Right cardiac atrium (tissue), 5 donors: ENCODE data around the gene HAUS7. TPM values are rescaled to one million over a fixed set of nuclear protein-coding genes. Genes with fewer than 3 reads are reported as not detected.

Experiments
- ATAC-seq, 2 donors: fragments of 200-7000 bp; cut with Tn5 transposase; one replicate each; pipeline versions ENCODE4 v1.8.0 to v1.9.1; 2020; ENCODE audit warnings: moderate library complexity in 2 of 2, mild to moderate bottlenecking in 1 of 2
- DNase-seq, 3 donors: peaks; one replicate each; pipeline ENCODE4 v3.0.0-alpha.2; 2020
- H3K27ac ChIP-seq: one replicate; pipeline ENCODE4 v1.5.1; 2013; ENCODE audit warnings: mild to moderate bottlenecking, low read length, control low read depth, moderate library complexity
- H3K27me3 ChIP-seq: one replicate; pipeline ENCODE4 v1.6.1; 2013; ENCODE audit not compliant: control insufficient read depth, insufficient read depth
- H3K4me1 ChIP-seq: one replicate; pipeline ENCODE4 v1.6.1; 2013; ENCODE audit warnings: low read length; ENCODE audit not compliant: control insufficient read depth, insufficient read depth
- H3K4me3 ChIP-seq: one replicate; pipeline ENCODE4 v1.5.1; 2013; ENCODE audit warnings: low read length, control low read depth
- H3K9me3 ChIP-seq: one replicate; pipeline ENCODE4 v1.6.1; 2013; ENCODE audit warnings: low read length; ENCODE audit not compliant: control insufficient read depth
- WGBS: extraction: QIAGEN DNeasy Blood & Tissue Kit; methylation state at CpG from one replicate; pipeline ENCODE4 v1.1.7; 2013; 5-methylcytosine and 5-hydroxymethylcytosine counted together
- intact Hi-C, 4 donors: fragments of 100-400 bp; cut with DNase I; formaldehyde crosslinking; loops; one replicate each; pipeline versions ENCODE4 v1.11.0 to v1.14.0; 2022 to 2023
- polyA plus RNA-seq: library from polyadenylated mRNA; stranded (reverse); fragments of 200-250 nt; gene quantifications from one replicate; pipeline ENCODE4 v1.2.3, GENCODE V29; 2013
- total RNA-seq, 4 donors: library from RNA; stranded (reverse); fragmentation: NEBNext Ultra II Directional; extraction: Animal tissue kit (Norgen Biotek cat#: 25700); gene quantifications; one replicate each; pipeline ENCODE4 v1.2.1, GENCODE V29; 2021
- donor health status: healthy with polysubstance abuse.
- donor health status: DM: no; HTN: yes; CAD: no.
- donor health status: DM: no; HTN: no; CAD: no.
- donor health status: DM: no; HTN: yes; CAD: no; lungs with severe emphysema.
- donor health status: DM: yes; HTN: yes; CAD: no.

Gene HAUS7
- total and polyA plus RNA-seq, 5 donors, result 14.5 to 18.3 (median 17.3) TPM

- Histone ChIP-seq H3K27ac (no peak overlapping the region), H3K9me3 (no peaks in the 10 kb centered on the region), H3K4me3 (no peak overlapping the region), H3K4me1 (no peaks in the 10 kb centered on the region), H3K27me3 (no peaks in the 10 kb centered on the region)
- ATAC-seq, result no peak
- intact Hi-C loops, result no loop called here
- DNase-seq, result peak in 1 of 3 donors; percentile 10
- WGBS, result 76% methylated on average over 5 of the region's 5 CpGs
Observed at GRCh38 chrX:153464116-153464515, 6.3 kb downstream of the HAUS7 start.

- no peaks in the 10 kb centered on the region for H3K9me3 ChIP-seq
- no peaks in the 10 kb centered on the region for H3K4me1 ChIP-seq
- H3K27ac ChIP-seq, result no peak overlapping the region
- H3K4me3 ChIP-seq, result no peak overlapping the region
- ATAC-seq (no peak), DNase-seq (peak in 1 of 3 donors; percentile 33)
- 81% methylated on average over 12 of the region's 12 CpGs for WGBS
- H3K27me3 ChIP-seq, result no peaks in the 10 kb centered on the region
- intact Hi-C loops, result no loop called here
Observed at GRCh38 chrX:153463556-153463955, 6.8 kb downstream of the HAUS7 start.

DNA sequence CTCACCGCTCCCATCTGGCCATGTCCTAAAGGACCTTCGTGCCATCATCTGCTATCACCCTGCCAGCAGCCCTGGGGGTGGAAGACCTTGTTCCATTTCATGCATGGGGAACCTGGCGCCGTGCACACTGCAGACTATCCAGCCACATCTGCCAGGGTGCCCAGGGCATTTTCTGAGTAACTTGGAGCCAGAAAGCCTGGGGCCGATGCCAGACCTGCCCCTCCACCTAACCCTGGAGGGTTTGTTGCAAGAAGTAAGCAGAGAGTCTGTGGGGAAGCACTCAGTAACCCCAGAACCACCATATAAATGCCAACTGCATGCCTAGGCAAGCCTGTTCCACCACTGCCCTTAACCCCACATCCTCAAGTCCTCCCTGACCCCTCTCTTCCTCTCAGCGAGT, 7.3 kb downstream of the HAUS7 start:
- no peak overlapping the region for H3K4me3 ChIP-seq
- no peaks in the 10 kb centered on the region for H3K4me1 ChIP-seq
- no peaks in the 10 kb centered on the region for H3K27me3 ChIP-seq
- ATAC-seq, result no peak
- no peaks in the 10 kb centered on the region for H3K9me3 ChIP-seq
- no peak overlapping the region for H3K27ac ChIP-seq
- WGBS, result 89% methylated on average over 6 of the region's 6 CpGs
- intact Hi-C loops, result no loop called here
- peak in 1 of 3 donors; percentile 21 for DNase-seq

GRCh38 chrX:153462291-153462690, 8.1 kb downstream of the HAUS7 start:
- Histone ChIP-seq H3K27me3 (no peaks in the 10 kb centered on the region), H3K4me1 (no peaks in the 10 kb centered on the region), H3K27ac (no peak overlapping the region), H3K4me3 (no peak overlapping the region), H3K9me3 (no peaks in the 10 kb centered on the region)
- intact Hi-C loops, result no loop called here
- 91% methylated on average over 10 of the region's 10 CpGs for WGBS
- ATAC-seq, result no peak
- no peak for DNase-seq

DNA sequence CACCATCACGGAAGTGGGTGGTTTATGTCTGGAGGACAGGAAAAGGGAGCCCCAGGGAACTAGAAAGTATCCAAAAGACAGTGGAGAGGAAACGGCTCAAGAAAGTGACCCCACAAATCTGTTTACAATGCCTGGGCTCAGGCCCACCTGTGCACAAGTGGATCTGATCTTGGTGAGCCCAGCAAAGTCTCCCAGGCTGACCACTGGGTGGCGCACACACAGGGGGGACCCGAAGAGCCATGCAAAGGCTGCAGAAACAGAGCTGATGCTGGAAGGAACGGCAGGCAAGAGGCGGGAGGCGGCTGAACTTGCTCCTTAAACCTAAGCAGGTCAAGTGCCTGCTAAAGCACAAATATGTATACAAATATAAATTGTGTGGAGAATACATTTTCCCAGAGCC, 9.6 kb downstream of the HAUS7 start:
- 43% methylated on average over 7 of the region's 7 CpGs for WGBS
- ATAC-seq, result peak; percentile 34 to 45
- Histone ChIP-seq H3K27ac (no peak overlapping the region), H3K9me3 (no peaks in the 10 kb centered on the region), H3K27me3 (no peaks in the 10 kb centered on the region), H3K4me1 (no peaks in the 10 kb centered on the region), H3K4me3 (no peak overlapping the region)
- intact Hi-C loops, result no loop called here
- peak; percentile 44 to 75 (median 74) for DNase-seq

DNA sequence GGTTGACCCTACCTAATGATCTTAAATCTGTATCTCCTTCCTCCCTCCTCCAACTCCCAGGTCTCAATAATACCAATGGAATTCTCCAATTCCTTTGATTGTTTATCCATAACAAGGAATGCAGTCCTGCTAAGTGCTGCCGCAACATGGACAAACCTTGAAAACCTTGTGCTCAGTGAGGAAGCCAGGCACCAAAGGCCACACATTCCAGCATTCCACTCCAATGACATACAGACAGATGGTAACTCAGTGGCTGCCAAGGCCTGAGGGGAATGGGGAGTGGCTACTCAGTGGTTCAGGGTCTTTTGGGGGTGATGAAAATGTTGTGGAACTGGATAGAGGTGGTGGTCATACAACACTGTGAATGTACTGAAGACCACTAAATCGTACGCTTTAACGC, 10.4 kb downstream of the HAUS7 start:
- 84% methylated on average over 4 of the region's 4 CpGs for WGBS
- no peaks in the 10 kb centered on the region for H3K4me1 ChIP-seq
- no peaks in the 10 kb centered on the region for H3K27me3 ChIP-seq
- H3K4me3 ChIP-seq, result no peak overlapping the region
- DNase-seq (no peak), ATAC-seq (no peak)
- no peak overlapping the region for H3K27ac ChIP-seq
- intact Hi-C loops, result no loop called here
- no peaks in the 10 kb centered on the region for H3K9me3 ChIP-seq

- DNase-seq (no peak), ATAC-seq (no peak)
Observed at GRCh38 chrX:153458476-153458875, 11.9 kb downstream of the HAUS7 start.

DNA sequence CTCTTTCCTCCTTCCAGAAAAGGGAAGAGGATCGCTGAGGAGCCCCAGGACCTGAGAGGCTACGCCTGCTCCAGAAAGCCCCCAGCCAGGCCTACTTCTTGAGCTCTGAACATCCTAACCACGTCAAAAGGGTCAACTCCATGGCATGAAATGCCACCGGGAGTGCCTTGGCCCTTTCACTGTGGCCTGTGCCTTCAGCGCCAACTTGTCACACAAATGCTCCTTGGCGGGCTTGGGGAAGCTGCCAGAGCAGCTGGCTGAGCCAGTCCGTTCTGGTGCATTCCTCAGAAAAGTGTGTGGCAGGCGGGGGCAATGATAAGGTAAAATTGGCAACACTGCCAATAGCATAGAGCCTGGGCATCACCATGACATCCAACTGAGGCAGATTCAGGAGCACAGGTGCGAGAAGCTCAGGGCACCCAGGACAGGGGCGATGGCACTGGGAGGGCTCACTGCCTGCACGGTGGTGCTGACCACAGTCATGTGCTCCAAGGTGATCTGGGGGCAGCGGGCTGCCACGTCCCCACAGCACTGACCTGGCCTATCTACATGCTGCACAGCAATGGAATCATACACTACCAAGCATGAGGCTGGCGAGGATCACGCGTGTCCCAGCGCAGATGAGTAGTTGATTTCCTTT, 12.4 kb downstream of the HAUS7 start:
- no peaks in the 10 kb centered on the region for H3K4me1 ChIP-seq
- ATAC-seq (no peak), DNase-seq (no peak)
- intact Hi-C loops, result no loop called here
- no peaks in the 10 kb centered on the region for H3K9me3 ChIP-seq
- no peak overlapping the region for H3K27ac ChIP-seq
- WGBS, result 92% methylated on average over 17 of the region's 17 CpGs
- H3K27me3 ChIP-seq, result no peaks in the 10 kb centered on the region
- no peak overlapping the region for H3K4me3 ChIP-seq

More at GRCh38 chrX:153458476-153458875, 11.9 kb downstream of the HAUS7 start:
- intact Hi-C loops, result no loop called here
- Histone ChIP-seq H3K4me3 (no peak overlapping the region), H3K27me3 (no peaks in the 10 kb centered on the region), H3K9me3 (no peaks in the 10 kb centered on the region), H3K27ac (no peak overlapping the region), H3K4me1 (no peaks in the 10 kb centered on the region)
- WGBS, result 78% methylated on average over 4 of the region's 4 CpGs

GRCh38 chrX:153457136-153457825, 13.1 kb downstream of the HAUS7 start:
- Histone ChIP-seq H3K9me3 (no peaks in the 10 kb centered on the region), H3K4me1 (no peaks in the 10 kb centered on the region), H3K27ac (no peak overlapping the region), H3K27me3 (no peaks in the 10 kb centered on the region), H3K4me3 (no peak overlapping the region)
- ATAC-seq (no peak), DNase-seq (peak in 2 of 3 donors; percentile 8 to 37)
- 92% methylated on average over 18 of the region's 18 CpGs for WGBS
- intact Hi-C loops, result no loop called here

- WGBS, result 92% methylated on average over 9 of the region's 9 CpGs
- H3K27me3 ChIP-seq, result no peaks in the 10 kb centered on the region
- DNase-seq (peak in 1 of 3 donors; percentile 9), ATAC-seq (no peak)
- no peak overlapping the region for H3K27ac ChIP-seq
- intact Hi-C loops, result no loop called here
- no peaks in the 10 kb centered on the region for H3K4me1 ChIP-seq
- no peak overlapping the region for H3K4me3 ChIP-seq
- H3K9me3 ChIP-seq, result no peaks in the 10 kb centered on the region
Observed at GRCh38 chrX:153456704-153457103, 13.7 kb downstream of the HAUS7 start.

DNA sequence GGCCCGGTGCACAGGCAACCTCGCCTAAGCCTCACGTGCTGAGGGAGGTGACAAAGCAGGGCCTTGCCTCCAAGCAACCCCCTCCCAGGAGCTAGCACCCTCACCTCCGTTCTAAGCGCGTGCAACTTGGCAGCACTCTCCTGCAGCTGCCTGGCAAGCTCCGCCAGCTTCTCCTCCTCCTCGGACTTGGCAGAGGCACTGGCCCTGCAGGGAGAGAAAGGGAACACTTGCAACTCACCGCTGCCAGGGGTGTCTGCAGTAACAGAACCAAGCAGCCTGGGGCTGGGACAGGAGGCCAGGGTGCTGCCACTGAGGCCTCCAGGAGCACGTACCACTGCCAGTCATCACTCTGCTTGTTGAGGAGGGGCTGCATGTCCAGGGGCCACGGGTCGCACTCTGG, 14.2 kb downstream of the HAUS7 start:
- WGBS, result 68% methylated on average over 12 of the region's 12 CpGs
- H3K27me3 ChIP-seq, result no peaks in the 10 kb centered on the region
- no peaks in the 10 kb centered on the region for H3K4me1 ChIP-seq
- H3K9me3 ChIP-seq, result no peaks in the 10 kb centered on the region
- H3K27ac ChIP-seq, result no peak overlapping the region
- no peak overlapping the region for H3K4me3 ChIP-seq
- intact Hi-C loops, result no loop called here
- peak; percentile 38 to 59 for ATAC-seq
- peak; percentile 28 to 69 (median 68) for DNase-seq
